SH-SY5Y (cell line): Measurements from ENCODE around the gene CAPN5.

Experiments used
- GATA2 ChIP-seq: IDR thresholded peaks from 2 replicates; pipeline ENCODE4 v1.6.1; 2011; ENCODE audit warnings: mild to moderate bottlenecking, low read depth, low read length
- GATA3 ChIP-seq: IDR thresholded peaks from 2 replicates; pipeline ENCODE4 v1.6.1; 2011; ENCODE audit warnings: low read depth, mild to moderate bottlenecking, low read length, moderate library complexity

DNA sequence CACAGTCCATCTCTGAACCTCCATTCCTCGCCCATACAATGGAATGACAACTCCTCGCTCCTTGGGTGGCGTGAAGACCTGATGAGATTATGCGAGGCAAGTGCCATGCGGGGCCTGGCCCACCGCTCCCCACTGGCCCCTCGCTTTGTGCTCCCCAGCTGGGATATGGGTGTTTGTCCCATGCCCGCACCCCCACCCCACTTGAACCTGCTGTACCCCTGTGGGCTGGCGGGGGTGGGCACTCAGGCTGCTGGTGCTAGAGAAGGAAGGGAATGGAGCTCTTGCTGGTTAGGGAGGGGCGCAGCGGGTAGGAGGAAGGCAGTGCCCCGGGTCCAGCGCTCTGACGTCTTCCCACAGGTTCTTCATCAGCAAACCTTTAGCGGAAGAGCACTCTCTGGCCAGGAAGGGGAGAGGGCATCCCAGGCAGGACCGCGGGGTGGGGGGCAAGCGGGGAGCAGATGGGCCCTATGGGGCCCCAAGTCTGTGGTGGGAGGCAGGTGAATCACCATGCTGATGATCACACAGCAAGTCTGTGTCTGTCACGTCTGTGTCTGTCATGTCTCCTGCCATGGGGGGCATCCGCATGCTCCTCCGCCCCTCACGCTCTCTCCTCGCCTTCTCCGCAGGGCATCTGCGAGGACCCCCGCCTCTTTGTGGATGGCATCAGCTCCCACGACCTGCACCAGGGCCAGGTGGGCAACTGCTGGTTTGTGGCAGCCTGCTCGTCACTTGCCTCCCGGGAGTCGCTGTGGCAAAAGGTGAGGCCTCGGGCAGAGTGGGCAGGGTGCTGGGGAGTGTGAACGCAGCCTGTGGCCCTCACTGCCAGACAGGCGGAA is 26.5 kb downstream of the CAPN5 start:
- TF ChIP-seq GATA3: no peak
- no peak for TF ChIP-seq GATA2
